Stimulated activated CD8-positive, alpha-beta memory T cell treated with anti-CD3 and anti-CD28 coated beads, Interleukin-12 subunit alpha, Interleukin-12 subunit beta, amount 100 ng/mL, for 4 hours (primary cell): ENCODE data around the gene THPO.

ENCODE experiments used
- DNase-seq: peaks from one replicate; pipeline ENCODE4 v3.0.0-alpha.2; 2020; ENCODE audit warnings: low read depth

The THPO gene

DNA sequence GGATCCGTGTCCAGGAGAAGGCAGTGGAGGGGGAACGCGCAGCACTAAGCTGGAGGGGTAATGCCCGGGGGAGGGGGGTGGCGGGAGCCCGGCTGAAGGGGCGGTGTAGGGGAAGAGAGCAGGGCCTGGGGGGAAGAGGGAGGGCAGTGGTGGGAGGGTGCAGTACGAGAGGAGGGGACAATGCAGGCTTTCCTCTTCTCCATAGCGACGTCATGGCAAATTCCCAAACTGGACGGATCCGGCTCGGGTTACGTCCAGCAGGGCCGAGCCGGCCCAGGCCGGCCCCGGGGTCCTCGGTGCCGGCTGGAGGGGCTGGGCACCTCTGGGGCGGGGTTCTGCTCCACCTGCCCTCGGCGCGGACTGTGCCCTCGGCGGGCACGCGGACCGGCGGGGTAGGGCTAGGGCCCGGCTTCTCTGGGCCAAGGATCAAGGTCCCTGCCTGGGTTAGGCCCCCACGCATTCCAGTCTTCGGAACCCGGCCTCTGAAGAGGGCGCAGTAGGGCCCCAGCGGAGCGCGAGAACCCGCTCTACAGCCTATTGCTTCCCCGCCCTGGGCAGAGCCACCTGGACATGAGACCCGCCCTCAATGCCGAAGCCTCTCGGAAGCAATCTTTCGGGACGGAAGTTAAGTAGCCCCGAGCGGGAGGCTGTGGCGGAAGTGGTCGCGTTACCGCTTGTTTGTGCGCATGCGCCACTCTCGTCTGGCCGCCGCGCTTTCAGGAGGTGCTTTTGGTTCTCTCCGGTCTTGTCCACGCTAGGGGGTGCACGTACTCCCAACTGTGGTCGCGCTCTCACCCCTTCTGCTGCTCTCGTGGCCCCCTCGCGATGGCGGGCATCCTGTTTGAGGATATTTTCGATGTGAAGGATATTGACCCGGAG, 15.1 kb downstream of the THPO start:
- peak; percentile 94 for DNase-seq

DNA sequence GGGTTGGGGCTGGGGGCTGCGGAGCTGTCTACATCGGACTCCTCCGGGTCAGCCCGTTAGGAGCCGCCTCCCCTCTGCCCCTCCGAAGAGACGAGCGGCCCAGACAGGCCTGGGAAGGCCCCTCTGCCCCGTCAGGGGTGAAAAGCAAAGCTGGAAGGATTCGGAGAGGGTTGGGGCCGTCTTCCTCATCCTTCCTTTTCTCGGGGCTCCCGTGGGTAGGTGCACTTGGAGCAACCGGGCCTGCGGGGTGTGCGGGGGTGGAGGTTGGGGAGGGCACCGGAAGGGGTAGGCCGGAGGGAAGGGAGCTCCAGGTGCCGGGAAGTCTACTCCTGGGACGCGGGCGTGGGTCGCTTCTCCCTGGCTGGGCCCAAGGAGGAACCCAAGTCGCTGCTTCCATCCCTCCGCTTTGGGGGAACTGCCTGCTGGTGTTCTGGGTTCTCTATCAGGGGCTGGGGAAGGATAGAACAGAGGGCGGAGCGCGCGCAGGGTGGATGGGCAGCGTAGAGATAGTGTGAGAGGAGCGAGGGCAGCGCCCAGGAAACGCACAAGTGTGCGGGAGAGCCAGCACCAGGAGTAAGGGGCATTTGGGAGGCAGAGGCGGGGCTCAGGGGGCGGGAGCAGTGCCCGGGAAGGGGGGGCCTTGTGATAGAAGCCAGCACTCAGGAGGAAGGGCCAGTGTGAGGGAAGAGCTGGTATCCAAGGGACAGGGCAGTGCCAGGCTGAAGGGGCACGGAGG, 15.9 kb downstream of the THPO start:
- peak; percentile 28 for DNase-seq

GRCh38 chr3:184361532-184361931, 16.5 kb downstream of the THPO start, which contains the start of the genes CLCN2 and POLR2H:
Gene CLCN2, minus strand, starts transcription at chr3:184361605. Its CDS starts 126 bp downstream, at chr3:184361479.
Gene POLR2H, plus strand, starts transcription at chr3:184361710. Its CDS starts 1,783 bp downstream, at chr3:184363493.
- peak; percentile 32 for DNase-seq

DNA sequence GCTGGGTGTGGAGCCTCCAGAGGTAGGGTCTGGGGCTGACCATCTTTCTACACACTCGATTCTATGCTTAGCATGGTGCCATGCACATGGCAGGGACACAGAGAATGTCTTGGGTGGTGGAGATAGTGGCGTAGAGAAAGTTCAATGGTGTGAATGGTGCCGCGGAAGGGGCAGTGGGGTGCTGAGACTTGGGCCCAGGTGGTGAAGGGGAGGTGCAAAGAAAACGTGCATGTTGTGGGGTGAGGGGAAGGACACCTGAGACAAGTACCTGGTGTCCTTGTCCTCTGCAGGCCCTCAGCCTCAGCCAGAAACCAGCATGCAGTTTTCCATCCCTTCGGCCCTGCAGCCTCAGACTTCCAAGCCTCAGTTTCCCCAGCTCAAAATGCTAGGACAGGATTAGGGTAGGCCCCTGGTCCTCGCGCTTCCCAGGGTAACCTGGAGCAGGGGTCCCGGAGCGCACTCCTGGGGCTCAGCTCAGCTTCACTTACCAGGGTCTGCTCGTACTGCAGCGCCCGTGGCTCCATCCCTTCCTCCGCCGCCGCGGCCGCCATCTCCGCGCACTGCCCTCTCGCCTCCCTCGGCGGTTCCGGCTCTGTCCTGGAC, 17.0 kb downstream of the THPO start:
- DNase-seq: no peak

GRCh38 chr3:184360070-184360928, 17.7 kb downstream of the THPO start:
- DNase-seq: no peak

GRCh38 chr3:184359610-184360009, 18.4 kb downstream of the THPO start:
- no peak for DNase-seq

DNA sequence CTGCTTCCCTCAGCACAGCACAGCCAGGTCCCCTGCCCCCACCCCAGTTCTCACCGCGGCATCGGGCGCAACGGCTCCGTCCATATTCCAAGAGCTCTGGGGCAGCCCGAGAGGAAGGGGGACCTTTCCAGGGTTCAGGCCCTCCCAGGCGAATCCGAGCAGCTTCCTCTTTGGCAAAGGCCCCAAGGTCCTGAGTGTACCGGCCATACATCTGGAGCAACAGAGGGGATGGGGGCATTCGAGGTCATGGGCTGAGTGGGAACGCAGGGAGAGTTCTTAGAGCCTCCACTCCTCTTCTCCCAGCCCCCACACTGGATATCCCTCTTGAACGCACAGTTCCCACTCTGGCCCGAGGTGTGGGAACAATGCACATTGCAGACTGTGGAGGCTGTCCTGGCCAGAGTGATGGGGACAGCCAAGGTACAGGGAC, 19.1 kb downstream of the THPO start:
- DNase-seq: no peak

DNA sequence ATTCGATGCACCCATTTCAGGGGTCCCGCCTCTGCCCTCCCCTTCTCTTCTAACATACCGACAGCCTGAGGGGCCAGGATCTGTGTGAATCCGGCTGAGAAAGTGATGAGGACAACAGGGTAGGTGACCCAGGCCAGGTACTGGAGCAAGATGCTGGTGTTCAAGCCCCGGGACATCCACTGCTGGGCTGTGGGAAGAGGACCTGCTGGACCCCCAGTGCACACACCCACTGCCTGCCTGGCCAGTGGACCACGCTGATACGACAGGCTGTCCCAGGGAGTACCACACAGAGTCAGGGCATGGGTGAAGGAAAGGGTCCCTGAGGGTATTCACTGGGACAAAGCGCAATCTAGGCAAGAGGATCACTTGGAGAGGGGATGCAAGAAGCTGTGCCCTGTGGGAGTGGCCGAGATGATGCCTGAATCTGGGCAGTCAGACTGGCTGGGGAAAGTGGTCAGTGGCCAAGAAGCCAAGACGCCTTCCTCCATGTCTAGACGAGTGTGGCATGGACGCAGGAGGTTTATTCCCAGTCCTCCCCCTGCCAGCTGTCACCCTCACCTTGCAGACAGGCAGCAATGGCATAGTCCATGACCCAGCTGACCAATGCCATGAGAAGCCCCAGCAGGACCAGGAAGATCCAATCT, 19.8 kb downstream of the THPO start:
- no peak for DNase-seq

GRCh38 chr3:184357248-184358123, 20.5 kb downstream of the THPO start:
- DNase-seq: no peak

GRCh38 chr3:184355261-184356040, 22.6 kb downstream of the THPO start:
- DNase-seq: no peak

- no peak for DNase-seq
Observed at GRCh38 chr3:184354754-184355153, 23.3 kb downstream of the THPO start.

DNA sequence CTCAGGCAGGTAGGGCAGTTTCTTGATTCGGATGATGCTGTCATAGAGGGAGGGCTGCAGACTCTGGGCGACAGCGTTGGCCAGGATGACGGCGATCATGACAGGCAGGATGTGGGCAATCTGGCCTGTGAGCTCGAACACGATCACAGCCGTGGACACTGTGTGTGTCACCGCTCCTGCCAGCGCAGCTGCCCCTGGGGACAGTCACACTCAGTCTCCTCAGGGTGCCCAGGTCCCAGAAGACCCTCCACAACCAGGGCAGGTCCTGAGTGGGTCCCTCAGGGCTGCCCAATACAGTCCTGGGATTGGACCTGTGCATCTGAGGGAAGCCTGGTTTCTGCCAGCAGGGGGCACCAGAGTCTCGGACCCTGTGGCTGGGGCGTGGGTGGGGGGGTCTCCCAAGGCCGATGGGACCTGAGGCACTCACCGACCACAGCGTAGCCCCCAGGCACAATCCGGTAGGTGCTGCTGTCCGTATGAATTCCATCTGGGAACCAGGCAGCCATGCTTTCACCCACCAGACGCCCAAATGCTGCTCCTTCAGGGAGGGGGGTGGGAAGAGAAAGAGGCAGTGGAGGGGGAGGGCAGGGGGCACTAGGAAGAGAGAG, 23.8 kb downstream of the THPO start:
- DNase-seq: no peak

DNA sequence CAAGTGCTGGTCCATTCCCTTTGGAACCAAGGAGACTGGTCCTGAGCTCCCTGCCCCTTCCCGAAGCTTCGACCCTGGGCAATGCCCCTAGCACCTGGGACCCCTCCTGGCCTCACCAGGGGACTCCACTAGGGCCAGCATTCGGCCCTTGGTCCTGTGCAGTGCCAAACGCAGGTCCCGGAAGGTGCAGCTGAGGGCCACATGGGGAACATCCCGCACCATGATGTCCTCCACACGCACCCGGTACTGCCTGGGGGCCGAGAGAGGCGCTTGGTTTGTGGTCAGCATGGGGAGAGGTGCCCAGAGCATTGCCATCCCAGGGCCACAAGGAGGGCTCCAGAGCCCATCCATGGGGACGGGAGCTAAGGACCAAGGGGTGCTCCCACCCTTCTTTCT, 24.5 kb downstream of the THPO start:
- no peak for DNase-seq

DNA sequence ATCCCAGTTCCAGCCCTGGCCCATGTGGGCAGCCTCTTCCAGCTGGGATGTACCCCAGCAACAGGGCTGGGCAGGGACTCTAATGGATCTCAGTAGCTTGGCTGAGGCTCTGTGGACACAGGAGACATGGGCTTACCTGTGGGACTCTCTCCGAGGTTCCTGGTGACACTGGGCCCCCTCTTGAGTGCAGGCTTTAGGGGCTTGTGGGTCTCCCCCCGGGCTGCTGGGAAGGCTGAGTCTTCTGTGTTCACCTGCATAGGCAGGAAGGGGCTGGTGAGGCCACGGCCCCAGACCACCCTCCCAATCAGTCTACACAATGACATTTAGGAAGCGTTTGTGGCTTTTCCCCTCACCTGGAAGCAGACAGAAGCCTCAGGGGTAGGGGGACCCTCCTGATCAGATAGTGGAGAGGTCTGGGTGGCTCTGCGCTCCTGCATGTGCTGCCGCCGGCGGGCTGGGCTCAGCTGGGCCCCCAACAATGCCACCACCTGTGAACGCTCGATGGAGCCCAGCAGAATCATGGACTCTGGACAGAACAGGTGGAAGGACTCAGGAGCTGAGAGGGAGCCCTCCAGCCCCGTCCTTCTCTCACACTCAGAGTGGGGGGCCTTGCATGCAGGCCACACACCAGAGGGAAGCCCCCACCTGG, 25.0 kb downstream of the THPO start:
- DNase-seq: no peak

DNA sequence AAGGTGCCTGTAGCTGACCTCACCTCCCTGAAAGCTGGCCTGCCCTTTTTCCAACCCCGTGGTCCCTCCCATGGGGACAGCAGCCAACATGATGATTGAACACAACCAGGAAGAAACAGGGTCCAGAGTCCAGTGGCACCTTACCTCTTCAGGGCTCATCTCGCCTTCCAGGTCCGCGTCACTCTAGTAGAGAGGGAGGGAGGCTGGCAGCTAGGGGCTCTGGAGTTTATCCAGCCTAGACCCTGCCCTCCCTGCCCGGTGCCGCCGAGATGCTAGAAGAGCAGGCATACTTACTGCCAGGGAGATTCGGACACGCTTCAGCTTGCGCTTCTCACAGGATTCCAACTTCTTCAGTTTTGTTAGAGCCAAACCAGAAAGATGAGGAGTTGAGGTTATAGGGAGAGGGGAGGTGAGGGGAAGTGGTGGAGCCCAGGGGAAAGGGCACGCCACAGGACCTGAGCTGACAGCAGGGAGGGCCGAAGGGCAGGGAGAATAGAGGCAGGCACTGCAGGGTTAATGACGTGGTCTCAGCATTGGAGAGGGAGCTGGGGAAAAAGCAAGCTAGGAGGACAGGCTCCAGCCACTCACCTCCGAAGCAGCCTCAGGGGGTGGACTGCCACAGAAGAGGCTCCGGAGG, 25.7 kb downstream of the THPO start:
- no peak for DNase-seq

DNA sequence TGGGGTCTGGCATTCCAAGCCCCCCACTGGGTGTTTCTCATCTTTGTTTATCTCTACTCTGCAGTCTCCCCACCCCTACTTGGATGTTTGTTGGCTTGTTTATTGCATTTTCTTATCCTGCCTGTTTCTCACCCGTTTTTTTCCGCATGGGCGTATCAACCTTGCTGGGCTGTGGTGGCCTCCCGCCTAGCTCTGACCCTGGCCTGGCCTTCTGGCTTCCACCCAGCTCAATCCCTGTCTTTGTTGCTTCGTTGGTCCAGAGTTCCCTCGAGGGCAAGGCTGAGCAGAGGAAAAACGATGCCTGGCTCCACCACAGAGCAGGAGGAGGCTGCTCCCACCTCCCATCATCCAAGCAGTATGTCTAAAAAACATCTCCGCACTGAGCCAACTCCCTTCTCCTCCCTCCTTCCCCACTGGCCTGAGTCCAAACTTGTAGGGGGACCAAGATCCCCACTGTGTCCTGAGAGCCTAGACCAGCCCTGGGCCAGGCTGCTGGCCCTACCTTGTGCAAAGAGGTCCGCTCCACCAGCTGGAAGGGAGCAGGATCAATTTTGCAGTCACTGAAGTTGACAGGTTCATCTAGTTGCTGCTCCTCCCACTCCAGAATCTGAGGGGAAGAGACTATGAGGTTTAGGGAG, 26.4 kb downstream of the THPO start:
- DNase-seq: no peak

- no peak for DNase-seq
Observed at GRCh38 chr3:184350618-184351017, 27.4 kb downstream of the THPO start.
